ENCODE data around the gene SNX12.

Gene SNX12

DNA sequence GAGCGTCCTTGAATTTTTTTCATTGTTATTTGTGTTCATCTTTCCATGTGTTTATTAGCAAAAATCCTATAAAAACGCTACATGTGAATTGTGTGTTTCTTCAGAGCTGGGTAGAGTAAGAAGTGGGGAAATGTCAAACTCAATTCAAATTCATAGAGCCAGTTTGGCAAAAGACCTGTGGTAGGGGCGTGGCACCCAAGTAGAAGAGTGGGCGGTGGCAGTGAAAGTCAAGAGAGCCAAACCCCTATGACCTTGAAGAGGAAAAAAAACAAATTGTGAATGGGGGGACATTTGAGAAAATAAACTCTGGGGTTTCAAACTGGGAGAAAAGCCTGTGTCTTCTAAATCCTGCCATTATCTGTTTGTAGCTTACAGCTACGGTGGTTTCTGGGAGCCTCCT is 23.1 kb upstream of the SNX12 start:
- H3K4me3 ChIP-seq (ENCODE audit: low read length), result no peak overlapping the region
- TF ChIP-seq, protein P1, sequence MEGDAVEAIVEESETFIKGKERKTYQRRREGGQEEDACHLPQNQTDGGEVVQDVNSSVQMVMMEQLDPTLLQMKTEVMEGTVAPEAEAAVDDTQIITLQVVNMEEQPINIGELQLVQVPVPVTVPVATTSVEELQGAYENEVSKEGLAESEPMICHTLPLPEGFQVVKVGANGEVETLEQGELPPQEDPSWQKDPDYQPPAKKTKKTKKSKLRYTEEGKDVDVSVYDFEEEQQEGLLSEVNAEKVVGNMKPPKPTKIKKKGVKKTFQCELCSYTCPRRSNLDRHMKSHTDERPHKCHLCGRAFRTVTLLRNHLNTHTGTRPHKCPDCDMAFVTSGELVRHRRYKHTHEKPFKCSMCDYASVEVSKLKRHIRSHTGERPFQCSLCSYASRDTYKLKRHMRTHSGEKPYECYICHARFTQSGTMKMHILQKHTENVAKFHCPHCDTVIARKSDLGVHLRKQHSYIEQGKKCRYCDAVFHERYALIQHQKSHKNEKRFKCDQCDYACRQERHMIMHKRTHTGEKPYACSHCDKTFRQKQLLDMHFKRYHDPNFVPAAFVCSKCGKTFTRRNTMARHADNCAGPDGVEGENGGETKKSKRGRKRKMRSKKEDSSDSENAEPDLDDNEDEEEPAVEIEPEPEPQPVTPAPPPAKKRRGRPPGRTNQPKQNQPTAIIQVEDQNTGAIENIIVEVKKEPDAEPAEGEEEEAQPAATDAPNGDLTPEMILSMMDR (conservative IDR thresholded peaks at IDR 0.05; ENCODE audit: low read depth, low read length), result no peak
- no peak for DNase-seq (ENCODE audit: low read depth)

DNA sequence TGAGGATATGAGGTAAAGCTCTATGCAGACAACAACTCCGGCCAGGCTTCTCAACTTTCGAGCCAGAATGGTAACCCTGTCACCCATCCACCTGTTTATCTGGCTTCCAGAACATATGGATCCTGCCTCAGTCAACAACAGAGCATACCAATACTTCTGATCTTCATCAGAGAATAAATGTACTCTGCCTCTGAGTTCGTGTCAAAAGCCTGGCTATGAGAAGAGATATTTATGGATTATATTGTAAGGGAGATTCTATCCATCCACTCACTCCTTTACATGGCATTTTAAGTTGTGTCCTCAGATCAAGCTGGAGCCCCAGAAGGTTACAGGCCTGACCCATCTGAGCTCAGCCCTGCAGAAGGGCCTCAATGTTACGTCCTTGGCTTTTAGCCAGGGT is 17.8 kb upstream of the SNX12 start:
- H3K4me3 ChIP-seq (ENCODE audit: low read length), result no peak overlapping the region
- TF ChIP-seq, protein P1 (conservative IDR thresholded peaks at IDR 0.05; ENCODE audit: low read depth, low read length), result no peak
- DNase-seq (ENCODE audit: low read depth), result no peak

DNA sequence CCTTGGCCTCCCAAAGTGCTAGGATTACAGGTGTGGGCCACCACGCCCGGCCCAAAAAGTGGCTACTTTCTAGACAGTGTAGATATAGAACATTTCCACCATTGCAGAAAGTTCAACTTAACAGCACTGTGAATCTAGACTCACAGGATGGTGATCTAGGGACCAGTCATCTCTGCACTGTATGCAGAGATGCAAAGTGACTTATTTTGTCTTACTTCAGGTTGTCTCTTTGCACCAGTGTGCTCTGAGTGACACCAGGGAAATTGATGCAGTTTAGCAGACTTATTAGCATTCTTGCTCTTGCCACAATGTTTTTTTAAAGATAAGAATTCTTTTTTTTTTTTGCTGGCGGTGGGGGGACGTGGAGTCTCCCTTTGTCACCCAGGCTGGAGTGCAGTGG is 14.7 kb upstream of the SNX12 start:
- TF ChIP-seq, protein P1 (conservative IDR thresholded peaks at IDR 0.05; ENCODE audit: low read depth, low read length), result no peak
- no peak overlapping the region for H3K4me3 ChIP-seq (ENCODE audit: low read length)
- DNase-seq (ENCODE audit: low read depth), result no peak

DNA sequence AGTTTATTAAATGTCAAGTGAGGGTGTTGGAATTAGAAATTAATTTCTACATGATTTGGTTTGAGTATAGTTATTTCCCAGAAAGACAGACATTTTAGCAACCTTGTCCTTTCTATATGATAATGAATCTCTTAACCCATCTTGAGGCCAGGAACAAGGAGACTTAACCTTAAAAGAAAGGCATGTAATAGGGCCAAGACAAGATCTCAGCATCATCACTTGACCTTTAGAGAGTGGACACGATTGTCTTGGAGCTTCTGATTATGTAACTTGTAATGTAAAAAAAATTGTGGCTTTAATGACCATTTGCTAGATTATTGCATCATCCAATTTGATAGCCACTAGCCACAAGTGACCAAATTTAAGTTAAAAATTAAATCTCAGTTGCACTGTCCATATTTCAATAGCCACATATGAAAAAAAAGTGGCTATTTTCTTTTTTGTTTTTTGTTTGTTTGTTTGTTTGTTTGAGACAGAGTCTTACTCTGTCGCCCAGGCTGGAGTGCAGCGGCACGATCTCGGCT is 14.1 kb upstream of the SNX12 start:
- no peak overlapping the region for H3K4me3 ChIP-seq (ENCODE audit: low read length)
- DNase-seq (ENCODE audit: low read depth), result no peak
- TF ChIP-seq, protein P1 (conservative IDR thresholded peaks at IDR 0.05; ENCODE audit: low read depth, low read length), result no peak

DNA sequence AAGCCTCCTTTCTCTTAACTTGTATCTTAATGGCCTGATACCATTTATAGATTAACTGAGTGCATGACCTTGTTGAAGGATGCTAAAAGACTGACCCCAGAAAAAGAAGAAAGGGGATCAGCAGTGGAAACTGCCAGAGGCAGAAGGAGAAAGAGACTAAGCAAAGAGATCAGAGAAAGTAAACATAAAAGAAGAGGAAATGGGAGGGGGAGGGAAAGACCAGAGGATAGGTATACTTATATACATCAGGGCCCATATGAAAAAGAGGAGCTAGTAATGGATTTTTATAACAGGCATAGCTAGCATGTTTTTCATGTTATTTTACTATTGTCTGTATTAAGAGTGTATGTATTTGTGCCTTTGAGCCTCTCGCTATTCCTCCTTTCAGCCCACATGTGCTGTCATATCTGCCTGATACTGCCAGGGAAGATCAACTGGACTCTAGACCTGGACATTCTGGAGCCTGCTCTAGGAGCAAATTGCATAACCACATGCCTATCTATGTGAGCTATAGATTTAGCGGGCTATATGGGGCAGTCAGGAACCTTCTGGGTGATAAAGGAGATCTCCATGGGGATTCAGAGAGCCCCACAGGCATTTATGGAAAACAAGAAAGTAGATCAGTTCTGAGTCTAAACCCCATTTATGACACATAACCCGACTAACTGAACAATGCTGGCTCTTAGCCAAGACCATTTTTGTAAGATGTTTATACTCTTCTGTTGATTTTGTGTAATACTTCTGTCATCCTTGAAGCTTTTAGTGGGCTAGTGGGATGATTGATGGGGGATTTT is 13.4 kb upstream of the SNX12 start:
- H3K4me3 ChIP-seq (ENCODE audit: low read length), result no peak overlapping the region
- no peak for DNase-seq (ENCODE audit: low read depth)
- TF ChIP-seq, protein P1 (conservative IDR thresholded peaks at IDR 0.05; ENCODE audit: low read depth, low read length), result no peak

DNA sequence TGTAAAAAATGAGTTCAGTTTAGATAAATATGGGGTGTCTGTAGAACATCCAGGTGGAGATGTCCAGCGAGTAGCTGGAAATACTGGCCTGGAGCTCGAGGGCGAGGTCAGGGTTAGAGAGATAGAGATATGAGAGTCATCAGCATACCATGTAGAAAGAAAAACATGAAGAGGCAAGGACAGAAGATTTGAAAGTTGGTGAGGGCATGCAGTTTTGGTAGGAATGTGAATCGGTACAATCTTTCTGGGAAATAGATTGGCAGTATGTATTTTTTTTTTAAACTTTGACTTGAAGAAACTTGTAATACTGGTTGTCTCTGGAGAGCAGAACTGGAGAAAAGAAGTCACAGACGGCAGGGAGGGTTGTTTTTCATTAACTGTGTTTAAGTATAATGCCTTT is 2.4 kb upstream of the SNX12 start:
- no peak overlapping the region for H3K4me3 ChIP-seq (ENCODE audit: low read length)
- TF ChIP-seq, protein P1 (conservative IDR thresholded peaks at IDR 0.05; ENCODE audit: low read depth, low read length), result no peak

DNA sequence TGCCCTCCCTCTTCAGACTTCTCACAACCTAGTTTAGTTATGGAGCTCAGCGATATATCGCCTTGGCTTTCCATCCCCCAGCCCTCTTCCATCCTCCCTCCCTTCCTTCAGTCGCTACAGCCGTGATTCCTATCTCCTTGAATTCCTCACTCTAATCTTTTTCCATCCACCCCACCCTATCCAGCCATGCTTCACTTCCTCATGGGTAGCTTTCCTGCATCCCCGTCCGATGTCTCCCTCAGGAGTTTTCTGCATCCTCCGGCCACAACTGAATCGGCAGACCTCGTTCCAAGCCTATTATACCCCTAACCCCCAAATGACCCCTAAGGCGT is 456 bp downstream of the SNX12 start:
- TF ChIP-seq, protein P1 (conservative IDR thresholded peaks at IDR 0.05; ENCODE audit: low read depth, low read length), result no peak
- no peak for DNase-seq (ENCODE audit: low read depth)
- H3K4me3 ChIP-seq (ENCODE audit: low read length), result peak overlapping the region; percentile 78

More for the DNA sequence above, 2.4 kb upstream of the SNX12 start:
- DNase-seq (ENCODE audit: low read depth), result no peak
